Hepatocyte (in vitro differentiated cells): ENCODE measurements around the gene DLL1. TPM values are rescaled to one million over a fixed set of nuclear protein-coding genes. Genes with fewer than 3 reads are reported as not detected.

Experiments used
- DNase-seq: peaks from one replicate; pipeline ENCODE4 v3.0.0-alpha.2; 2016; ENCODE audit warnings: low spot score
- H2AFZ ChIP-seq: fragments of 200-600 bp; sonication (generic); 2 replicates; pipeline ENCODE4 v1.6.0; 2016; ENCODE audit warnings: antibody characterized with exemption, mild to moderate bottlenecking
- H3K27ac ChIP-seq: fragments of 200-600 bp; sonication (generic); 2 replicates; pipeline ENCODE4 v1.5.1; 2016; ENCODE audit warnings: mild to moderate bottlenecking
- H3K27me3 ChIP-seq: fragments of 200-600 bp; sonication (generic); 2 replicates; pipeline ENCODE4 v1.6.1; 2016
- H3K36me3 ChIP-seq: fragments of 200-600 bp; sonication (generic); replicated peaks from 2 replicates; pipeline ENCODE4 v1.5.1; 2016; ENCODE audit warnings: low read depth; ENCODE audit not compliant: insufficient read depth
- H3K4me1 ChIP-seq: fragments of 200-600 bp; sonication (generic); 2 replicates; pipeline ENCODE4 v1.5.1; 2016; ENCODE audit warnings: mild to moderate bottlenecking, moderate library complexity; ENCODE audit not compliant: insufficient read depth
- H3K4me2 ChIP-seq: fragments of 200-600 bp; sonication (generic); 2 replicates; pipeline ENCODE4 v1.6.0; 2016
- H3K4me3 ChIP-seq: fragments of 200-600 bp; sonication (generic); 2 replicates; pipeline ENCODE4 v1.5.1; 2016; ENCODE audit warnings: mild to moderate bottlenecking
- H3K79me2 ChIP-seq: fragments of 200-600 bp; sonication (generic); 2 replicates; pipeline ENCODE4 v1.6.0; 2017; ENCODE audit warnings: mild to moderate bottlenecking
- H3K9me2 ChIP-seq: fragments of 200-600 bp; sonication (generic); replicated peaks from 2 replicates; pipeline ENCODE4 v1.6.0; 2017; ENCODE audit warnings: mild to moderate bottlenecking; ENCODE audit not compliant: insufficient read depth
- H3K9me3 ChIP-seq: fragments of 200-600 bp; sonication (generic); 2 replicates; pipeline ENCODE4 v1.5.1; 2016; ENCODE audit warnings: low read depth, mild to moderate bottlenecking
- H4K20me1 ChIP-seq: fragments of 200-600 bp; sonication (generic); 2 replicates; pipeline ENCODE4 v1.6.0; 2016; ENCODE audit warnings: mild to moderate bottlenecking; ENCODE audit not compliant: insufficient read depth, poor library complexity, severe bottlenecking
- EZH2 ChIP-seq: fragments of 200-600 bp; sonication (generic); IDR thresholded peaks from 2 replicates; pipeline ENCODE4 v1.6.1; 2016; ENCODE audit warnings: antibody characterized with exemption, mild to moderate bottlenecking, borderline replicate concordance
- EZH2phosphoT487 ChIP-seq: fragments of 200-600 bp; sonication (generic); IDR thresholded peaks from one replicate; pipeline ENCODE4 v1.6.1; 2018; ENCODE audit warnings: antibody characterized with exemption, mild to moderate bottlenecking, low read depth, moderate library complexity; ENCODE audit not compliant: unreplicated experiment, severe bottlenecking
- WGBS: methylation state at CpG from one replicate; pipeline ENCODE4 v1.1.6; 2016; ENCODE audit warnings: low lambda C conversion rate; ENCODE audit errors: missing lambda C conversion rate; 5-methylcytosine and 5-hydroxymethylcytosine counted together
- polyA plus RNA-seq: library from polyadenylated mRNA; unstranded; fragments of >200 nt; fragmentation: Nextera tagmentation; extraction: Ambion mirVana; gene quantifications from 2 replicates; pipeline ENCODE4 v1.2.1, GENCODE V29; 2016
- total RNA-seq: library from RNA; depleted of rRNA; stranded (reverse); fragments of >200 nt; gene quantifications from 2 replicates; pipeline ENCODE4 v1.2.3, GENCODE V29; 2014
- TF ChIP-seq, protein P1 (sequence below): fragments of 200-600 bp; sonication (generic); IDR thresholded peaks from 2 replicates; pipeline ENCODE4 v1.5.1; 2016; ENCODE audit warnings: antibody characterized with exemption, mild to moderate bottlenecking; ENCODE audit not compliant: poor library complexity

DLL1 gene
- total and polyA plus RNA-seq, 2 experiments from 2014 or later = 3.1 to 3.3 TPM

DNA sequence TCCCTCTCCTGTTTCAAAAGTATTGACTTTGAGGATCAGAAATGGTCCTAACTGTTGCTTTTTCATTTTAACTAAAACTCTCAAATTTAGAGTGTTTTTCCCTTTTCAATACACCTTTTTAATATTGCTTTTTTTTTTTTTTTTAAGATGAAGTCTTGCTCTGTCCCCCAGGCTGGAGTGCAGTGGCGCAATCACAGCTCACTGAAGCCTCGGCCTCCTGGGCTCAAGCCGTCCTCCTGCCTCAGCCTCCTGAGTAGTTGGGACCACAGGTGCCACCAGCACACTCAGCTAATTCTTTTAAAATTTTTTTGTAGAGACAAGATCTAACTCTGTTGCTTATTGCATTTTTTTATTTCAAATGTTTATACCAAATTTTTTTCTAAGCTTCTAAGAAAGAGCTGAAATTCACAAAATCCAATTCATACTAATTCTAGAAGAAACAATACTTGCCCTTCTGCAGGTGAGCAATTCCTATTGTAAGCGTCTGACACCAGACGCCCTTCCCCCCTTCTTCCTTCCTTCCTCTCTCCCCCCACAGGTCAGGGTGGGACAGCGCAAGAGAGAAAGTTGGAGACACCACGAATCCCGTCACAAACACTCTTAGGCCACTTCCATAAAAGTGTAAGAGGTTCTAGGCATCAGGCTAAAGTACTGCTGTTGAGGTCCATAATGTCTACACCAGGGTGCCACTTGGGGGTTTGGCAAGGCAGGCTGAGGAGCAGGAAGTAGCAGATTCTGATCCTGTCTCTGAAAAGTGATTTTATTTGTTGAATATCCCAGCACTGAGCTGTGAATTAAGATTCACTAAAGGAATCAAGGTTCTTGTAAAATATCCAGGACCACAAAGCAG lies 12.8 kb downstream of the DLL1 start:
- H3K9me3 ChIP-seq = no peaks in the 10 kb centered on the region
- H3K4me1 ChIP-seq = no peaks in the 10 kb centered on the region
- H3K4me2 ChIP-seq = no peak overlapping the region
- TF ChIP-seq EZH2 (no peak), EZH2phosphoT487 (no peak)
- TF ChIP-seq, protein P1, sequence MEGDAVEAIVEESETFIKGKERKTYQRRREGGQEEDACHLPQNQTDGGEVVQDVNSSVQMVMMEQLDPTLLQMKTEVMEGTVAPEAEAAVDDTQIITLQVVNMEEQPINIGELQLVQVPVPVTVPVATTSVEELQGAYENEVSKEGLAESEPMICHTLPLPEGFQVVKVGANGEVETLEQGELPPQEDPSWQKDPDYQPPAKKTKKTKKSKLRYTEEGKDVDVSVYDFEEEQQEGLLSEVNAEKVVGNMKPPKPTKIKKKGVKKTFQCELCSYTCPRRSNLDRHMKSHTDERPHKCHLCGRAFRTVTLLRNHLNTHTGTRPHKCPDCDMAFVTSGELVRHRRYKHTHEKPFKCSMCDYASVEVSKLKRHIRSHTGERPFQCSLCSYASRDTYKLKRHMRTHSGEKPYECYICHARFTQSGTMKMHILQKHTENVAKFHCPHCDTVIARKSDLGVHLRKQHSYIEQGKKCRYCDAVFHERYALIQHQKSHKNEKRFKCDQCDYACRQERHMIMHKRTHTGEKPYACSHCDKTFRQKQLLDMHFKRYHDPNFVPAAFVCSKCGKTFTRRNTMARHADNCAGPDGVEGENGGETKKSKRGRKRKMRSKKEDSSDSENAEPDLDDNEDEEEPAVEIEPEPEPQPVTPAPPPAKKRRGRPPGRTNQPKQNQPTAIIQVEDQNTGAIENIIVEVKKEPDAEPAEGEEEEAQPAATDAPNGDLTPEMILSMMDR = no peak
- no peaks in the 10 kb centered on the region for H3K9me2 ChIP-seq
- 78% methylated on average over 8 of the region's 8 CpGs for WGBS
- H3K27ac ChIP-seq = no peak overlapping the region
- no peaks in the 10 kb centered on the region for H4K20me1 ChIP-seq
- no peaks in the 10 kb centered on the region for H3K79me2 ChIP-seq
- no peak for DNase-seq
- no peaks in the 10 kb centered on the region for H3K36me3 ChIP-seq
- no peak overlapping the region for H3K4me3 ChIP-seq
- H2AFZ ChIP-seq = no peak overlapping the region
- no peaks in the 10 kb centered on the region for H3K27me3 ChIP-seq

DNA sequence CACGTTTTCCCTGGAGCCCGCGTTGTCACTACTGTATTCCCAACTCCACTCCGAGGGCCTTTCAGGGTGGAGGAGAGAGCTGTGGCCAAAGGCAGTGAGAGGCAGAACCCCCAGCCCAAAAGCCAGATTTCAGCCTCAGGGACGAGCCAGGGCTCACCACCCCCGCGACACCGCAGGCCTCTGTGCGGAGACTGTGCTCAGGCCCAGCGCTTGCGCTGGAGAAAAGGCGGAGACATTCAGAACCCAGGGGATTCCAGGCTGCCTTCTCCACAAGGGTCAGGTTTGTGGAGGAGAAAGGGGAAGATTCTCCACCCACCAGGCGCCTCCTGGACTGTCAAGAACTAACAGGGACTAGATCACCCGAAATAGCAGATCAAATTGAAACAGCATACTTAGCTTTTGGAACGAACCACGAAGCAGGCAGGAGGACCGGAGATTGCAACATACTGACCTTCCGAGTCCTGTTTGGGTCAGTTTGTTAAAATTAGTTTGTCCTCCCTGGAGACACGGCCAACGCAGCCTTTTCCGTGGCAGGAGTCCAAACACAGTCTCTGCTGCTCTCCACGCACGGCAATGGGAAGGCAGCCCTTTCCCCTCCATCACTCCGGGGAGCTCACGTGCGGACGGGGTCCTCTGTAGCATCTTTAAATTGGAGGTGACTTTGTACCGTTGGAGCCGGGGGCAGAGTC lies 14.4 kb downstream of the DLL1 start:
- Histone ChIP-seq H3K27me3 (no peaks in the 10 kb centered on the region), H3K79me2 (no peaks in the 10 kb centered on the region), H3K36me3 (no peaks in the 10 kb centered on the region), H3K4me2 (no peak overlapping the region), H3K9me2 (no peaks in the 10 kb centered on the region), H3K4me3 (no peak overlapping the region), H2AFZ (no peak overlapping the region), H4K20me1 (no peaks in the 10 kb centered on the region), H3K4me1 (no peaks in the 10 kb centered on the region), H3K27ac (no peak overlapping the region), H3K9me3 (no peaks in the 10 kb centered on the region)
- TF ChIP-seq, protein P1 = no peak
- no peak for TF ChIP-seq EZH2phosphoT487
- WGBS = 92% methylated on average over 29 of the region's 29 CpGs
- no peak for DNase-seq

DNA sequence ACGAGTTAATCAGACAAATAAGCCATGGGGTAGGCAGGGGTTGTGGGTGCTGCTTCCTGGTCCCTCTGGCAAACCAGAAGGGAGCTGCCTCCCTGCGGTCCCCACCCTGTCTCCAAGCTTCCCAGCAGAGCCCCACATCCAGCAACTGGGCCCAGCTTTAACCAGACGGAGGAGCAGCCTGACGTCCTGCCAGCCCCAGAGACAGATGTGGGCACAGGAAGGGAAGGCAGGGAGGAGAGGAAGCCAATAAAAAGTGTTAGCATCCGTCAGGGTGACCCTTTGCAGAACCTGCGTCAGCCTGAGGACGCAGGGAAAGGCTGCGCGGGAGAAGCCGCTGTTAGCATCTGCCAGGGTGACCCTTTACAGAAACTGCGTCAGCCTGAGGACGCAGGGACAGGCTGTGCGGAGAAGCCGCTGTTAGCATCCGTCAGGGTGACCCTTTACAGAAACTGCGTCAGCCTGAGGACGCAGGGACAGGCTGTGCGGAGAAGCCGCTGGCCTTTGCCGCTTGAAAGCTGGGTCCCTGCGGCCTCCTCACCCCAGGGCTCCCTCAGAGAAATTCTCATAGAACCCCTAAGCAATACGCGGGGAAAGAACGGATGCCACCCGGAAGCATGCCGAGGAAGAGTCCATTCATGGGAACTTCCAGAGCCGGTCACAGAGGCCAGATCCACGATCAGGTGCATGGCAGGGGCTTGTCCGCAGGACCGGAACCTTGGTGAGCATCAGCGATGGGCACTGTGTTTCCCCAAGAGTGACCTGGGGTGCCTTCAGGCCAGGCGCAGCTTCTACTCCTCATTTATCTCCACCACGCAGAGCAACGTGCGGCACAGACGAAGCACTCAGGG lies 15.9 kb downstream of the DLL1 start:
- H3K4me1 ChIP-seq = peaks cover 5% of the 10 kb centered on the region
- H3K27me3 ChIP-seq = no peaks in the 10 kb centered on the region
- H3K9me2 ChIP-seq = no peaks in the 10 kb centered on the region
- H4K20me1 ChIP-seq = no peaks in the 10 kb centered on the region
- no peak for TF ChIP-seq EZH2
- no peak for TF ChIP-seq EZH2phosphoT487
- TF ChIP-seq, protein P1 = no peak
- H3K27ac ChIP-seq = no peak overlapping the region
- no peaks in the 10 kb centered on the region for H3K79me2 ChIP-seq
- H3K9me3 ChIP-seq = no peaks in the 10 kb centered on the region
- no peaks in the 10 kb centered on the region for H3K36me3 ChIP-seq
- H3K4me2 ChIP-seq = no peak overlapping the region
- WGBS = 89% methylated on average over 36 of the region's 36 CpGs
- DNase-seq = no peak
- H3K4me3 ChIP-seq = no peak overlapping the region
- H2AFZ ChIP-seq = no peak overlapping the region
